ENCODE measurements around the gene ATP8B4. TPM values are rescaled to one million over a fixed set of nuclear protein-coding genes. Genes with fewer than 3 reads are reported as not detected.
"Not testable (repeated sequence)": the region's sequence is repeated elsewhere in the genome, so short reads cannot be mapped to it uniquely, and the experiment has no call there.

ATP8B4 gene
- total RNA-seq, 2 experiments from 2014 or later: 3.4 to 3.5 TPM

- no peak overlapping the region for H3K4me3 Mint-ChIP-seq
- H3K4me1 Mint-ChIP-seq: no peaks in the 10 kb centered on the region
- no peaks in the 10 kb centered on the region for H3K36me3 Mint-ChIP-seq
- DNase-seq: no peak
- peaks cover 10% of the 10 kb centered on the region for H3K27me3 Mint-ChIP-seq
- no peak overlapping the region for H3K27ac Mint-ChIP-seq
- H3K9me3 Mint-ChIP-seq: peaks cover 1% of the 10 kb centered on the region
These were observed 155.0 kb downstream of the ATP8B4 start for GRCh38 chr15:49964061-49964460.

GRCh38 chr15:49963033-49963772 is 155.8 kb downstream of the ATP8B4 start:
- not testable (repeated sequence) for H3K27ac Mint-ChIP-seq, H3K4me1 Mint-ChIP-seq, H3K27me3 Mint-ChIP-seq, H3K9me3 Mint-ChIP-seq, H3K36me3 Mint-ChIP-seq, H3K4me3 Mint-ChIP-seq, DNase-seq

GRCh38 chr15:49962044-49962602 is 156.9 kb downstream of the ATP8B4 start:
- H3K27me3 Mint-ChIP-seq: peaks cover 3% of the 10 kb centered on the region
- no peak overlapping the region for H3K27ac Mint-ChIP-seq
- H3K9me3 Mint-ChIP-seq: peaks cover 1% of the 10 kb centered on the region
- H3K36me3 Mint-ChIP-seq: no peaks in the 10 kb centered on the region
- H3K4me3 Mint-ChIP-seq: no peak overlapping the region
- H3K4me1 Mint-ChIP-seq: no peaks in the 10 kb centered on the region
- no peak for DNase-seq

GRCh38 chr15:49953421-49953820 is 165.6 kb downstream of the ATP8B4 start:
- no peaks in the 10 kb centered on the region for H3K4me1 Mint-ChIP-seq
- H3K27me3 Mint-ChIP-seq: peaks cover 19% of the 10 kb centered on the region
- H3K36me3 Mint-ChIP-seq: peaks cover 1% of the 10 kb centered on the region
- H3K4me3 Mint-ChIP-seq: no peak overlapping the region
- DNase-seq: no peak
- peaks cover 9% of the 10 kb centered on the region for H3K9me3 Mint-ChIP-seq
- H3K27ac Mint-ChIP-seq: no peak overlapping the region

- Mint-ChIP-seq H3K27ac (no peak overlapping the region), H3K36me3 (peaks cover 6% of the 10 kb centered on the region), H3K4me1 (no peaks in the 10 kb centered on the region), H3K4me3 (no peak overlapping the region), H3K27me3 (peaks cover 15% of the 10 kb centered on the region), H3K9me3 (peaks cover 20% of the 10 kb centered on the region)
- DNase-seq: no peak
These were observed 172.4 kb downstream of the ATP8B4 start for GRCh38 chr15:49946681-49947080.

- no peak overlapping the region for H3K27ac Mint-ChIP-seq
- DNase-seq: no peak
- H3K4me1 Mint-ChIP-seq: no peaks in the 10 kb centered on the region
- peaks cover 21% of the 10 kb centered on the region for H3K27me3 Mint-ChIP-seq
- no peaks in the 10 kb centered on the region for H3K36me3 Mint-ChIP-seq
- H3K9me3 Mint-ChIP-seq: peaks cover 5% of the 10 kb centered on the region
- no peak overlapping the region for H3K4me3 Mint-ChIP-seq
These were observed 184.5 kb downstream of the ATP8B4 start for GRCh38 chr15:49934487-49934886.

- Mint-ChIP-seq H3K36me3 (no peaks in the 10 kb centered on the region), H3K27me3 (no peaks in the 10 kb centered on the region), H3K9me3 (no peaks in the 10 kb centered on the region), H3K4me1 (no peaks in the 10 kb centered on the region), H3K27ac (no peak overlapping the region), H3K4me3 (no peak overlapping the region)
- DNase-seq: no peak
These were observed 191.7 kb downstream of the ATP8B4 start for GRCh38 chr15:49927189-49927861.

GRCh38 chr15:49926740-49927139 is 192.3 kb downstream of the ATP8B4 start:
- no peaks in the 10 kb centered on the region for H3K36me3 Mint-ChIP-seq
- no peak overlapping the region for H3K4me3 Mint-ChIP-seq
- no peak overlapping the region for H3K27ac Mint-ChIP-seq
- no peaks in the 10 kb centered on the region for H3K4me1 Mint-ChIP-seq
- no peaks in the 10 kb centered on the region for H3K9me3 Mint-ChIP-seq
- H3K27me3 Mint-ChIP-seq: no peaks in the 10 kb centered on the region
- DNase-seq: no peak

- no peaks in the 10 kb centered on the region for H3K4me1 Mint-ChIP-seq
- H3K27ac Mint-ChIP-seq: no peak overlapping the region
- H3K9me3 Mint-ChIP-seq: no peaks in the 10 kb centered on the region
- H3K4me3 Mint-ChIP-seq: no peak overlapping the region
- no peaks in the 10 kb centered on the region for H3K36me3 Mint-ChIP-seq
- H3K27me3 Mint-ChIP-seq: no peaks in the 10 kb centered on the region
- no peak for DNase-seq
These were observed 195.4 kb downstream of the ATP8B4 start for GRCh38 chr15:49923671-49924070.

- no peak for DNase-seq
- Mint-ChIP-seq H3K36me3 (no peaks in the 10 kb centered on the region), H3K9me3 (no peaks in the 10 kb centered on the region), H3K27me3 (peaks cover 5% of the 10 kb centered on the region), H3K4me3 (no peak overlapping the region), H3K27ac (no peak overlapping the region), H3K4me1 (no peaks in the 10 kb centered on the region)
These were observed 200.0 kb downstream of the ATP8B4 start for GRCh38 chr15:49919034-49919433.

GRCh38 chr15:49918121-49918520 is 200.9 kb downstream of the ATP8B4 start:
- H3K36me3 Mint-ChIP-seq: no peaks in the 10 kb centered on the region
- H3K27me3 Mint-ChIP-seq: peaks cover 5% of the 10 kb centered on the region
- DNase-seq: no peak

GRCh38 chr15:49916998-49917397 is 202.0 kb downstream of the ATP8B4 start:
- Mint-ChIP-seq H3K9me3 (peaks cover 1% of the 10 kb centered on the region), H3K27me3 (peaks cover 8% of the 10 kb centered on the region), H3K4me3 (no peak overlapping the region), H3K36me3 (no peaks in the 10 kb centered on the region), H3K4me1 (no peaks in the 10 kb centered on the region), H3K27ac (no peak overlapping the region)
- DNase-seq: no peak

More at GRCh38 chr15:49918121-49918520, 200.9 kb downstream of the ATP8B4 start:
- no peak overlapping the region for H3K4me3 Mint-ChIP-seq
- H3K4me1 Mint-ChIP-seq: no peaks in the 10 kb centered on the region
- no peak overlapping the region for H3K27ac Mint-ChIP-seq
- H3K9me3 Mint-ChIP-seq: no peaks in the 10 kb centered on the region

GRCh38 chr15:49915822-49916221 is 203.2 kb downstream of the ATP8B4 start:
- H3K27ac Mint-ChIP-seq: no peak overlapping the region
- H3K4me3 Mint-ChIP-seq: no peak overlapping the region
- H3K36me3 Mint-ChIP-seq: no peaks in the 10 kb centered on the region

GRCh38 chr15:49908933-49909295 is 210.1 kb downstream of the ATP8B4 start:
- Mint-ChIP-seq H3K9me3 (peaks cover 12% of the 10 kb centered on the region), H3K36me3 (peaks cover 2% of the 10 kb centered on the region), H3K4me3 (no peak overlapping the region), H3K27ac (no peak overlapping the region), H3K4me1 (no peaks in the 10 kb centered on the region), H3K27me3 (peaks cover 16% of the 10 kb centered on the region)
- no peak for DNase-seq

More at GRCh38 chr15:49915822-49916221, 203.2 kb downstream of the ATP8B4 start:
- DNase-seq: no peak
- peaks cover 6% of the 10 kb centered on the region for H3K9me3 Mint-ChIP-seq
- H3K4me1 Mint-ChIP-seq: no peaks in the 10 kb centered on the region
- peaks cover 8% of the 10 kb centered on the region for H3K27me3 Mint-ChIP-seq

GRCh38 chr15:49908236-49908932 is 210.6 kb downstream of the ATP8B4 start:
- Mint-ChIP-seq H3K4me1 (no peaks in the 10 kb centered on the region), H3K9me3 (peaks cover 12% of the 10 kb centered on the region), H3K27ac (no peak overlapping the region), H3K4me3 (no peak overlapping the region), H3K27me3 (peaks cover 17% of the 10 kb centered on the region), H3K36me3 (peaks cover 2% of the 10 kb centered on the region)
- DNase-seq: no peak

All from activated naive CD8-positive, alpha-beta T cell treated with anti-CD3 and anti-CD28 coated beads for 36 hours (primary cell).